HepG2 (cell line): ENCODE measurements around the gene AFDN. TPM values are rescaled to one million over a fixed set of nuclear protein-coding genes. Genes with fewer than 3 reads are reported as not detected.

Source experiments
- ASH2L ChIP-seq: fragments of 300-600, 200-600 bp; sonication (generic); IDR thresholded peaks from 2 replicates; pipeline ENCODE4 v1.7.0; 2017; ENCODE audit warnings: low read depth, mild to moderate bottlenecking, moderate library complexity, mixed read lengths, low read length; ENCODE audit not compliant: insufficient read length
- ATM ChIP-seq: fragments of 450-650 bp; IDR thresholded peaks from 2 replicates; pipeline ENCODE4 v1.7.1; 2017; ENCODE audit warnings: mild to moderate bottlenecking, borderline replicate concordance
- IRF9 ChIP-seq: sonication (generic); formaldehyde crosslinking; IDR thresholded peaks from 2 replicates; pipeline ENCODE4 v1.8.0; 2022; ENCODE audit warnings: missing genetic modification reagents, mild to moderate bottlenecking, borderline replicate concordance
- KAT2B ChIP-seq: fragments of 150-350 bp; IDR thresholded peaks from 2 replicates; pipeline ENCODE4 v1.6.1; 2014; ENCODE audit warnings: low read depth, low read length, borderline replicate concordance
- KMT2A ChIP-seq: sonication (generic); formaldehyde crosslinking; IDR thresholded peaks from 2 replicates; pipeline ENCODE4 v1.4.0; 2020; ENCODE audit warnings: missing genetic modification reagents
- MTA3 ChIP-seq: sonication (generic); formaldehyde crosslinking; IDR thresholded peaks from 2 replicates; pipeline ENCODE4 v1.4.0; 2020; ENCODE audit warnings: missing genetic modification reagents
- SALL2 ChIP-seq: sonication (generic); formaldehyde crosslinking; IDR thresholded peaks from 2 replicates; pipeline ENCODE4 v1.8.1; 2023; ENCODE audit warnings: mild to moderate bottlenecking, missing genetic modification reagents, inconsistent platforms
- SMARCE1 ChIP-seq: fragments of 450-650 bp; IDR thresholded peaks from 2 replicates; pipeline ENCODE4 v1.6.1; 2017; ENCODE audit warnings: borderline replicate concordance
- TFDP2 ChIP-seq: sonication (generic); formaldehyde crosslinking; IDR thresholded peaks from 2 replicates; pipeline ENCODE4 v1.4.0; 2020; ENCODE audit warnings: missing genetic modification reagents
- TP53 ChIP-seq: sonication (generic); formaldehyde crosslinking; conservative IDR thresholded peaks from 2 replicates; pipeline ENCODE4 v1.4.0; 2020; ENCODE audit warnings: missing genetic modification reagents
- ZFP90 ChIP-seq: sonication (generic); formaldehyde crosslinking; IDR thresholded peaks from 2 replicates; pipeline ENCODE4 v1.8.0; 2022; ENCODE audit warnings: missing genetic modification reagents, mild to moderate bottlenecking, inconsistent platforms, borderline replicate concordance
- ZNF263 ChIP-seq: sonication (generic); formaldehyde crosslinking; IDR thresholded peaks from 2 replicates; pipeline ENCODE4 v1.4.0; 2020; ENCODE audit warnings: missing genetic modification reagents
- ZNF644 ChIP-seq: IDR thresholded peaks from 2 replicates; pipeline ENCODE4 v1.6.1; 2016; ENCODE audit warnings: low read depth
- ZNF703 ChIP-seq: sonication (generic); formaldehyde crosslinking; IDR thresholded peaks from 2 replicates; pipeline ENCODE4 v1.5.1; 2020; ENCODE audit warnings: missing genetic modification reagents, mild to moderate bottlenecking, moderate library complexity, borderline replicate concordance
- ZNF768 ChIP-seq: sonication (generic); formaldehyde crosslinking; IDR thresholded peaks from 2 replicates; pipeline ENCODE4 v1.4.0; 2020; ENCODE audit warnings: missing genetic modification reagents
- ZNF816 ChIP-seq: sonication (generic); formaldehyde crosslinking; IDR thresholded peaks from 2 replicates; pipeline ENCODE4 v1.8.0; 2022; ENCODE audit warnings: missing genetic modification reagents, mild to moderate bottlenecking, borderline replicate concordance
- polyA plus RNA-seq, 8 experiments: library from polyadenylated mRNA; depleted of rRNA in 3 of 8; stranded (reverse) in 7 of 8; unstranded in 1 of 8; fragments of >200 nt; fragmentation: Illumina TruSeq in 4 of 8; extraction: Trizol in 4 of 8; gene quantifications; 2 replicates each; pipeline versions ENCODE4 v1.2.1 to v1.2.3, GENCODE V29; 2011 to 2016; ENCODE audit warnings: low read depth in 4 of 8, missing spikeins in 1 of 8, mixed read lengths in 1 of 8; ENCODE audit not compliant: insufficient read depth in 1 of 8
- total RNA-seq, 5 experiments: library from RNA; depleted of rRNA; stranded (reverse); fragments of >200 nt; fragmentation: Illumina TruSeq; extraction: Trizol; gene quantifications; 2 replicates each; pipeline ENCODE4 v1.2.3, GENCODE V29; 2016; ENCODE audit warnings: low read depth in 1 of 5
- TF ChIP-seq, protein P1 (sequence below): sonication (generic); formaldehyde crosslinking; IDR thresholded peaks from 2 replicates; pipeline ENCODE4 v1.5.0; 2020; ENCODE audit warnings: mild to moderate bottlenecking, missing genetic modification reagents
- TF ChIP-seq, protein P2 (sequence below): sonication (generic); formaldehyde crosslinking; conservative IDR thresholded peaks from 2 replicates; pipeline ENCODE4 v1.4.0; 2020; ENCODE audit warnings: missing genetic modification reagents
- TF ChIP-seq, protein P3 (sequence below): sonication (generic); formaldehyde crosslinking; IDR thresholded peaks from 2 replicates; pipeline ENCODE4 v1.4.0; 2020; ENCODE audit warnings: missing genetic modification reagents
- TF ChIP-seq, protein P4 (sequence below): sonication (generic); formaldehyde crosslinking; IDR thresholded peaks from 2 replicates; pipeline ENCODE4 v1.4.0; 2020; ENCODE audit warnings: missing genetic modification reagents

Gene AFDN
- total and polyA plus RNA-seq, 2 of the 13 experiments (the other 11 are each of a cell fraction or from before 2014, with no cell fraction given) = 136 to 151 TPM

DNA sequence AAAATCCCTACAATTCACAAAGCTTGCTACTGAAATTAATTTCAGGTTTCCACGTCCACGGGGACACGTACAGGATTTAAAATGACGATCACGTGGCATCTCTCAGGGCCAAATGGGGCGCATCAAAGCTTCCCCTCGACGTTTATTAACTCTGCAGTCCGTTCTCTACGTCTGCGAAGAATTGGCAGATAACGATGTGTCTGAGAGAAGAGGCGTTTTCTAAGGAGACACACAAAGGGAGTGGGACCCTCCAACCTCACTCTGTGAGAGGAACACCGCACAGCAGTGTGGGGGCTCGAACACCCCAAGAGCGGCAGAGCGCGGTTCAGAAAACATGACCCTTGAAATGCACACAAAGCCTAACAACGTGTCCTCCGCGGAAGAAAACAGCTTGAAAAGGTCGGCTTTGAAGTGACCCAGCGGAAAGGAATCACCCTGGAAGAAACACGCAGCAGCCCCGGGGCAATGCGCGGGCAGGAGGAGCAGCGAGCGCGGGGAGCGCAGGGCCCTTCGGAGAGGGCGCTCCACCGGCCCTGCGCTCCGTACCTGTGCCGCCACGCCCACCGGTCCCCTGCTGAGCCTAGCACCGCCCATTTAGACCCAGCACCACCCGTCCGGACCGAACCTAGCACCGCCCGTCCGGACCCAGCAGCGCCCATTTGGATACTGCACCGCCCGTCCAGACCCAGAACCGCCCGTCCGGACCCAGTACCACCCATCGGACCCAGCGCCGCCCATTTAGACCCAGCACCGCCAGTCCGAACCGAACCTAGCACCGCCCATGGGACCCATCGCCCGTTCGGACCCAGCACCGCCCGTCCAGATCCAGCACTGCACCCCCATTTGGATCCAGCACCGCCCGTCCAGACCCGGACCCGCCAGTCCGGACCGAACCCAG is 1.1 kb upstream of the AFDN start (continued):
- TF ChIP-seq ZNF644 (CRISPR knock-in tag) (no peak), ATM (no peak), SMARCE1 (no peak), SALL2 (CRISPR knock-in tag) (no peak), ZNF816 (CRISPR knock-in tag) (no peak; the same call in 1 of the 2 replicates), ZNF703 (CRISPR knock-in tag) (no peak; the same call in 1 of the 2 replicates), TFDP2 (CRISPR knock-in tag) (peak; percentile 47; the same call in 1 of the 2 replicates), ZNF768 (CRISPR knock-in tag) (no peak), ZFP90 (CRISPR knock-in tag) (no peak), TP53 (no peak), KMT2A (CRISPR knock-in tag) (peak; percentile 82), ASH2L (peak; percentile 11), ZNF263 (no peak; the same call in 1 of the 2 replicates), KAT2B (no peak), MTA3 (CRISPR knock-in tag) (no peak), IRF9 (CRISPR knock-in tag) (peak; percentile 86; the same call in 1 of the 2 replicates)
- TF ChIP-seq, protein P1, sequence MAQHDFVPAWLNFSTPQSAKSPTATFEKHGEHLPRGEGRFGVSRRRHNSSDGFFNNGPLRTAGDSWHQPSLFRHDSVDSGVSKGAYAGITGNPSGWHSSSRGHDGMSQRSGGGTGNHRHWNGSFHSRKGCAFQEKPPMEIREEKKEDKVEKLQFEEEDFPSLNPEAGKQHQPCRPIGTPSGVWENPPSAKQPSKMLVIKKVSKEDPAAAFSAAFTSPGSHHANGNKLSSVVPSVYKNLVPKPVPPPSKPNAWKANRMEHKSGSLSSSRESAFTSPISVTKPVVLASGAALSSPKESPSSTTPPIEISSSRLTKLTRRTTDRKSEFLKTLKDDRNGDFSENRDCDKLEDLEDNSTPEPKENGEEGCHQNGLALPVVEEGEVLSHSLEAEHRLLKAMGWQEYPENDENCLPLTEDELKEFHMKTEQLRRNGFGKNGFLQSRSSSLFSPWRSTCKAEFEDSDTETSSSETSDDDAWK (CRISPR knock-in tag) = no peak
- TF ChIP-seq, protein P2, sequence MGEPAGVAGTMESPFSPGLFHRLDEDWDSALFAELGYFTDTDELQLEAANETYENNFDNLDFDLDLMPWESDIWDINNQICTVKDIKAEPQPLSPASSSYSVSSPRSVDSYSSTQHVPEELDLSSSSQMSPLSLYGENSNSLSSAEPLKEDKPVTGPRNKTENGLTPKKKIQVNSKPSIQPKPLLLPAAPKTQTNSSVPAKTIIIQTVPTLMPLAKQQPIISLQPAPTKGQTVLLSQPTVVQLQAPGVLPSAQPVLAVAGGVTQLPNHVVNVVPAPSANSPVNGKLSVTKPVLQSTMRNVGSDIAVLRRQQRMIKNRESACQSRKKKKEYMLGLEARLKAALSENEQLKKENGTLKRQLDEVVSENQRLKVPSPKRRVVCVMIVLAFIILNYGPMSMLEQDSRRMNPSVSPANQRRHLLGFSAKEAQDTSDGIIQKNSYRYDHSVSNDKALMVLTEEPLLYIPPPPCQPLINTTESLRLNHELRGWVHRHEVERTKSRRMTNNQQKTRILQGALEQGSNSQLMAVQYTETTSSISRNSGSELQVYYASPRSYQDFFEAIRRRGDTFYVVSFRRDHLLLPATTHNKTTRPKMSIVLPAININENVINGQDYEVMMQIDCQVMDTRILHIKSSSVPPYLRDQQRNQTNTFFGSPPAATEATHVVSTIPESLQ (CRISPR knock-in tag) = no peak
- TF ChIP-seq, protein P3, sequence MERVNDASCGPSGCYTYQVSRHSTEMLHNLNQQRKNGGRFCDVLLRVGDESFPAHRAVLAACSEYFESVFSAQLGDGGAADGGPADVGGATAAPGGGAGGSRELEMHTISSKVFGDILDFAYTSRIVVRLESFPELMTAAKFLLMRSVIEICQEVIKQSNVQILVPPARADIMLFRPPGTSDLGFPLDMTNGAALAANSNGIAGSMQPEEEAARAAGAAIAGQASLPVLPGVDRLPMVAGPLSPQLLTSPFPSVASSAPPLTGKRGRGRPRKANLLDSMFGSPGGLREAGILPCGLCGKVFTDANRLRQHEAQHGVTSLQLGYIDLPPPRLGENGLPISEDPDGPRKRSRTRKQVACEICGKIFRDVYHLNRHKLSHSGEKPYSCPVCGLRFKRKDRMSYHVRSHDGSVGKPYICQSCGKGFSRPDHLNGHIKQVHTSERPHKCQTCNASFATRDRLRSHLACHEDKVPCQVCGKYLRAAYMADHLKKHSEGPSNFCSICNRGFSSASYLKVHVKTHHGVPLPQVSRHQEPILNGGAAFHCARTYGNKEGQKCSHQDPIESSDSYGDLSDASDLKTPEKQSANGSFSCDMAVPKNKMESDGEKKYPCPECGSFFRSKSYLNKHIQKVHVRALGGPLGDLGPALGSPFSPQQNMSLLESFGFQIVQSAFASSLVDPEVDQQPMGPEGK = peak; percentile 23; the same call in 1 of the 2 replicates
- TF ChIP-seq, protein P4, sequence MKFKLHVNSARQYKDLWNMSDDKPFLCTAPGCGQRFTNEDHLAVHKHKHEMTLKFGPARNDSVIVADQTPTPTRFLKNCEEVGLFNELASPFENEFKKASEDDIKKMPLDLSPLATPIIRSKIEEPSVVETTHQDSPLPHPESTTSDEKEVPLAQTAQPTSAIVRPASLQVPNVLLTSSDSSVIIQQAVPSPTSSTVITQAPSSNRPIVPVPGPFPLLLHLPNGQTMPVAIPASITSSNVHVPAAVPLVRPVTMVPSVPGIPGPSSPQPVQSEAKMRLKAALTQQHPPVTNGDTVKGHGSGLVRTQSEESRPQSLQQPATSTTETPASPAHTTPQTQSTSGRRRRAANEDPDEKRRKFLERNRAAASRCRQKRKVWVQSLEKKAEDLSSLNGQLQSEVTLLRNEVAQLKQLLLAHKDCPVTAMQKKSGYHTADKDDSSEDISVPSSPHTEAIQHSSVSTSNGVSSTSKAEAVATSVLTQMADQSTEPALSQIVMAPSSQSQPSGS = no peak
